RKO (cell line): ENCODE results near the gene SMDT1.

Experiments
- DNase-seq: peaks from one replicate; pipeline ENCODE4 v3.0.0-alpha.2; 2016; ENCODE audit warnings: low spot score

The SMDT1 gene

DNA sequence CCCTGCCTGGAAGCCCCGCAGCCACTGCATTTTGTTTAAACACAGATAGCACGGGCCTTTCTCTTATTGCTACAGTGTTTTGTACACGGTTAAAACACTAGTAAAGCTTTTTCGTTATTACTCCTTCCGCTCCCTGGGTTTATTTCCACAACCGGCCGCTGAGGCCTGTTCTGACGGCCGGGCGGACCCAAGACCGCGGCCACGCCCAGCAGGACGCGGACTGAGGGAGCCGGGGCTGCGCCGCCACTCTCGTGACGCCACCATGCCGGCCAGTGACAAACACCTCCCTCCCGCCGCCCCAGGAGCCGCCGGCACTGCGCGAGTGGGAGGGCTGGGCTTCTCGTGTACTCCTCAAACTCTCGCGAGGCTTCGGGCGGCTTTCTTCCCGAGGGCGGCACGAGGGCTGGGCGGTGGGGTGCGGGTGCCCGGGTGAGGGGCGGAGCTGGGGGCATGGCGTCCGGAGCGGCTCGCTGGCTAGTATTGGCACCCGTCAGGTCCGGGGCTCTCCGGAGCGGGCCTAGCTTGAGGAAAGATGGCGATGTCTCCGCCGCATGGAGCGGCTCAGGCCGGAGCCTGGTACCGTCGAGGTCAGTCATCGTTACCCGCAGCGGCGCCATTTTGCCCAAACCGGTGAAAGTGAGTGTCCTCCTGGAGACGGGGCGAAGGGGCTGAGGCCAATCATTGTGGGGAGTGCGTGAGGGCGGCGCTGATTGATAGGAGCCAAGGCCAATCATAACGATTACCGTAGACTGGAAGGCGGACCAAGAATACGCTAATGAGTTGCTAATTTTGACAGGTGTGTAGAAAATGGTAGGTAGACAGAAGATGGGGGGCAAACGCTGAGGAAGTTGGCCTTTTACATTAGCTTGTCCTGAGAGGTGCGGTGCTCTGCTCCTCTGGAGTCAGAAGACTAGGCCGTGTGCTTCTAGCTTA, at the start of gene SMDT1:
SMDT1 (plus strand) TSS at position 382 of the 933 bp plus-strand sequence; CDS start at position 451, 69 bp downstream.
- peak; percentile 96 for DNase-seq

- DNase-seq, result no peak
Observed at GRCh38 chr22:42033263-42034181, 46.0 kb upstream of the SMDT1 start.

GRCh38 chr22:42035256-42035655, 44.2 kb upstream of the SMDT1 start:
- DNase-seq, result no peak

- DNase-seq, result no peak
Observed at GRCh38 chr22:42039271-42039670, 40.2 kb upstream of the SMDT1 start.

- DNase-seq, result no peak
Observed at GRCh38 chr22:42041784-42042183, 37.7 kb upstream of the SMDT1 start.

DNA sequence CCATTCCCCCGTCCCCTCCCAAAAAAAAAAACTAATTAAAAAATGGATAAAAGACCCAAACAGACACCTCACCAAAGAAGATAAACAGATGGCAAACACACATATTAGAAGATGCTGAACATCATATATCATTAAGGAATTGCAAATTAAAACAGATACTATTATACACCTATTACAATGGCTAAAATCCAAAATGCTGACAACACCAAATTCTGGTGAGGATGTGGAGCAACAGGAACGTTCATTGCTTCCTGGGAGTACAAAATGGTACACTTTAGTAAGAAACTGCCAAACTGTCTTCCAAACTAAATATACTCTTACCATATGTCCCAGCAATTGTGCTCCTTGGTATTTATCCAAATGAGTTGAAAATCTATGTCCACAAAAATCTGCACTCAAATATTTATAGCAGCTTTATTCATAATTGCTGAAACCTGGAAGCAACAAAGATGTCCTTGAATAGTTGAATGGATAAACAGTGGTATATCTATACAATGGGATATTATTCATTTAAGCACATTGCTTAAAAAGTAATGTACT, 28.8 kb upstream of the SMDT1 start:
- DNase-seq, result no peak

DNA sequence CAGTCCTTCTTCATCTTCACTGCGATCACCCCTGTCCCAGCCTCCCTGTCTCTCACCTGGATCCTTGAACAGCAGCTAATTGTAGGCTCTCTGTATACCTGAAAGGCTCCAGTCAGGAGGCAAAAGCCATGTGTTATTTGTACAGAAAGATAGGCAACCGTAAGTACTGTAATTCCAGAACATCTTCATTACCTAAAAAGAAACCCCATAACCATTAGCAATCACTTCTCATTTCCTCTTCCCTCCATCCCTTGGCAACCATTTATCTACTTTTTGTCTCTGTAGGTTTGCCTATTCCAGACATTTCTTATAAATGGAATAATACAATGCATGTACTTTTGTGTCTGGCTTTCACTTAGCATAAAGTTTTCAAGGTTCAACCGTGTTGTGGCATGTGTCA, 26.7 kb upstream of the SMDT1 start:
- no peak for DNase-seq

GRCh38 chr22:42056757-42057511, 22.6 kb upstream of the SMDT1 start:
- DNase-seq, result no peak

GRCh38 chr22:42060489-42060888, 19.0 kb upstream of the SMDT1 start:
- DNase-seq, result no peak

DNA sequence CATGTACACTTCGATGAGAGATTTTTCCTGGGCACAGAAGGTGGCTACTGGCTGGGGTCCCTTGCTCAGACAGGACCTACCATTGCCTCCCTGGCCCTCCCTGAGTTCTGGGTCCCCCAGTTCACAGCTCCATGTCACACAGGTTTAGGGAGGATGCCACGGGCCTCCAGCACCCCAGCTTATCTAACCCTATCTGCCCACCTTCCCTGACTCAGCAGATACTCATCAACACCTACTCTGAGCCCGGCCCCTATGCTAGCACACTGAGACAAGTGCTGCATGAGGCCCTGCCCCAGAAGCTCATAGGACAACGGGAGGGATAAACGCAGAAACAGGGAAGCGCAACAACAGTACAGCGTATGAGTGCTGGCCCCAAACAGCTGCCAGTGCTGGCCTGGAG, 18.5 kb upstream of the SMDT1 start:
- no peak for DNase-seq

DNA sequence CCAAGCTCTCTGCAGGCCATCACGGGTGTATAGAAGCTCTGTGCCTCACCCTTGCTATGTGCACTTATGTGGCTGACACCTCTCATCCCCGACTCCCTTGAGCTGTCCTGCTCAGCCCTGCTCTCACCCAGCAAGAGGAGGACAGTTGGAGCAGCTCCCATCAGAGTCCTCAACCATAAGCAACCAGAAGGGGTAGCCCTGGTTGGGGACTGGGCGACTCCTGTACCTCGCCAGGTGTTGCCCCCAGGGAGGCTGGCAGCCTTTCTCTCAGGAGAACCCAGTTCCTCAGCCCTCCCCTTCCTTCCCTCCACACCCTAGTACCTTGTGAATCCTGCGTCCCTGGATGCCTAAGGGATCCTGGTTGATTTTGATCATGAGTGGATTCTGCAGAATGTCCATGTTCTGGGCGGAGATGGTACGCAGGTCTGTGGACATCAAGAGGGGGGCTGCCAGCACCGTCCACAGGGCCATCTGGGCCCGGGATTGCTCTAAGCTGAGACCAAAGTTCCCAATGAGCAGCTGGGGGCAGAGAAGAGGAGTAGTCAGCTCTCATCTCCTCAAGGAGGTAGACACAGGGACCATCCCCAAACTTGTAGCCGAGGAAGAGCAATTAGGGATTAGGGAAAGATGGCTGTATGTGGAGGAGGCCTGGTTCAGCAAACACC, 16.9 kb upstream of the SMDT1 start:
- DNase-seq, result no peak

GRCh38 chr22:42064629-42065028, 14.9 kb upstream of the SMDT1 start:
- DNase-seq, result no peak

DNA sequence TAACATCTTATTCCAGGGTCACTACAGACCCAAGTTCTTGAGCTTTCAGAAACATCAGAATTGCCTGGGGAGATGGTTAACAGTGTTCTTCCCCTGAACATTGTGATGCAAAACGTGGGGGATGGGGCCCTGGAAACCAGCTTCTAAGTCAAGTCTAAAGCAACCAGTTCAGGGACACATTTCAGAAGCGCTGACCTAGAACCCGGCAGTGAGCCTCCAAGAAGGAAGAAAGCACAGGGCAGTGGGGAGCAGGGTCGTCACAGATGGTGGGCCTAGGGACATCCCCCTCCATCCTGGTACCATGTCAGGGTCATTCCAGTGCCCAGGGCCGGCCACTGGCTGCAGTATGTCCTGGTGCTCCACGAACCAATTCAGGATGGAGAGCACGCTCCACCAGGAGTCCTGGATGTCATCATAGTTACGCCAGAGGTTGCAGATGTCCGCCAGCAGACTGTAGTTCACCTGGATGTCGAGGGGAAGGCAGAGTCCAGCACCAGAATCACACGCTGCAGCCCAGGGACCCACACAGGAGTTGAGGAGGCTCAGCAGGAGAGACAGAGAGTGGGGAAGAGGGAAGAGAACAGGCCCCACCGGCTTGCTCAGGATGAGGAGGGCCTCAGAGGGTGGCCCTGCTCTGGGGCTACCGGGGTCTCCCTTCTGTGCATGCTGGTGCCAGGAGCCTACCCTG, 13.9 kb upstream of the SMDT1 start:
- no peak for DNase-seq

- DNase-seq, result no peak
Observed at GRCh38 chr22:42066126-42066761, 13.3 kb upstream of the SMDT1 start.

- no peak for DNase-seq
Observed at GRCh38 chr22:42066937-42067336, 12.6 kb upstream of the SMDT1 start.

- no peak for DNase-seq
Observed at GRCh38 chr22:42067671-42068251, 11.7 kb upstream of the SMDT1 start.

DNA sequence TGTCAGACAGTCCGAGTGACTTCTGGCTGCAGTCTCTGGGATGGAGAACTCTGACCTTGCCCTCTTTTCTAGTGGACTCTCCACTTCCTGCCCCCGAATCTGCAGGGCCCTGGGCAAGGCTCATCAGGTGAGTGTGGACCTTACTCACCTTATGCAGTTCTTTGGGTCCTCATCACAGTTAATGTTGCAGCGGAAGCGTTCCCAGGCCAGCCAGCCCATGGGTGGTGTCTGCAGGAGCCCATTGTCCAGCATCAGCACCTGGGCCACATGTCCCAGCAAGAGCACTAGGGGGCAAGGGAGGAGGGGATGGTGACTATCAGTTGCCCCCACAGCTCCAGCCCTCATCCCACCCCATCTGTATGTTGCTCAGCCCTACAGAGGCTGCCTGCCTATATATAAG, 11.2 kb upstream of the SMDT1 start:
- DNase-seq, result no peak

GRCh38 chr22:42069801-42070516, 9.5 kb upstream of the SMDT1 start:
- peak; percentile 54 for DNase-seq
